A549 (cell line): Measurements from ENCODE around the gene LIN28A.

Source experiments
- CEBPB ChIP-seq, 2 experiments: fragments of >200 bp in 1 of 2; sonication (Bioruptor Twin) in 1 of 2; formaldehyde crosslinking in 1 of 2; IDR thresholded peaks; 2 replicates each; pipeline ENCODE4 v1.6.1; 2012 to 2016
- CTCF ChIP-seq: fragments of >200 bp; sonication (Bioruptor Twin); formaldehyde crosslinking; IDR thresholded peaks from 3 replicates; pipeline ENCODE4 v1.5.1; 2016
- ELK1 ChIP-seq: fragments of 150-350 bp; IDR thresholded peaks from 2 replicates; pipeline ENCODE4 v1.6.1; 2014; ENCODE audit warnings: low read depth, mild to moderate bottlenecking, low read length
- HDAC2 ChIP-seq: fragments of 200-600 bp; sonication (generic); IDR thresholded peaks from 2 replicates; pipeline ENCODE4 v1.6.1; 2016
- MAX ChIP-seq: IDR thresholded peaks from 2 replicates; pipeline ENCODE4 v1.6.1; 2012
- POLR2A ChIP-seq: IDR thresholded peaks from 2 replicates; pipeline ENCODE4 v1.6.1; 2012; ENCODE audit warnings: mild to moderate bottlenecking, low read length
- RFX5 ChIP-seq: fragments of 450-650 bp; IDR thresholded peaks from 2 replicates; pipeline ENCODE4 v1.7.1; 2014; ENCODE audit warnings: antibody characterized with exemption, mild to moderate bottlenecking, moderate library complexity
- TP53 ChIP-seq: fragments of 250-450 bp; sonication (Bioruptor Pico); IDR thresholded peaks from 2 replicates; pipeline ENCODE4 v1.5.0; 2021; ENCODE audit warnings: mild to moderate bottlenecking, moderate library complexity

GRCh38 chr1:26429721-26430120, 19.1 kb downstream of the LIN28A start:
- TF ChIP-seq CEBPB (IDR thresholded peaks at IDR 0.05) = no peak
- TF ChIP-seq RFX5 = no peak
- TF ChIP-seq CTCF = no peak
- no peak for TF ChIP-seq POLR2A
- no peak for TF ChIP-seq TP53 (CRISPR knock-in tag)
- no peak for TF ChIP-seq MAX
- no peak for TF ChIP-seq HDAC2
- no peak for TF ChIP-seq ELK1
